CD4-positive, alpha-beta T cell (primary cell): ENCODE results near the gene TSSK6. TPM values are rescaled to one million over a fixed set of nuclear protein-coding genes. Genes with fewer than 3 reads are reported as not detected.
A peak's percentile ranks its signal among the peaks of the same experiment; 100 is the strongest.

Experiments used
- ATAC-seq: fragments of 200-7000 bp; cut with Tn5 transposase; one replicate; pipeline ENCODE4 v1.10.0; 2022; ENCODE audit warnings: mild to moderate bottlenecking; ENCODE audit not compliant: poor library complexity
- CTCF ChIA-PET: fragments of 350-600 bp; sonication (Branson Sonifier 250); formaldehyde crosslinking; loops from one replicate; lab custom pipeline; 2021; ENCODE audit warnings: antibody characterized with exemption, inconsistent platforms; lab: Charles Lee
- POLR2A ChIA-PET: fragments of 350-600 bp; sonication (Branson Sonifier 250); formaldehyde crosslinking; loops from one replicate; lab custom pipeline; 2021; ENCODE audit warnings: antibody characterized with exemption, inconsistent platforms; lab: Charles Lee
- DNase-seq, 14 experiments: peaks; one replicate each; pipeline ENCODE4 v3.0.0-alpha.2; 2013 to 2020; ENCODE audit warnings: mixed read lengths in 2 of 14
- H3K27ac ChIP-seq, 2 donors: one replicate each; pipeline versions ENCODE4 v1.5.1 to v1.7.0; 2013; ENCODE audit warnings: low read length in 2 of 2, low read depth in 1 of 2, mild to moderate bottlenecking in 1 of 2
- H3K27me3 ChIP-seq, 2 experiments: 1 replicate in 1 of 2; 2 replicates in 1 of 2; pipeline versions ENCODE4 v1.6.1 to v1.7.0; 2013; ENCODE audit warnings: low read length in 2 of 2, control low read depth in 1 of 2, mild to moderate bottlenecking in 1 of 2, moderate library complexity in 1 of 2; ENCODE audit not compliant: insufficient read depth in 2 of 2, control insufficient read depth in 1 of 2
- H3K36me3 ChIP-seq: one replicate; pipeline ENCODE4 v1.6.1; 2013; ENCODE audit warnings: low read length, control low read depth; ENCODE audit not compliant: insufficient read depth
- H3K4me1 ChIP-seq: one replicate; pipeline ENCODE4 v1.6.1; 2013; ENCODE audit warnings: low read length, control low read depth; ENCODE audit not compliant: insufficient read depth
- H3K4me3 ChIP-seq: one replicate; pipeline ENCODE4 v1.5.1; 2013; ENCODE audit warnings: mild to moderate bottlenecking, low read length, moderate library complexity
- H3K9me3 ChIP-seq, 2 experiments: 1 replicate in 1 of 2; 2 replicates in 1 of 2; pipeline versions ENCODE4 v1.6.1 to v1.7.0; 2013; ENCODE audit warnings: low read length in 2 of 2, mild to moderate bottlenecking in 2 of 2, control low read depth in 1 of 2, moderate library complexity in 1 of 2; ENCODE audit not compliant: control insufficient read depth in 1 of 2, insufficient read depth in 1 of 2
- H3K27ac Mint-ChIP-seq: one replicate; pipeline ENCODE4 v1.8.0; 2020; ENCODE audit warnings: mixed read lengths
- H3K27me3 Mint-ChIP-seq: one replicate; pipeline ENCODE4 v1.8.0; 2021; ENCODE audit warnings: mixed read lengths
- H3K36me3 Mint-ChIP-seq: one replicate; pipeline ENCODE4 v1.8.0; 2021; ENCODE audit warnings: low read depth, mixed read lengths
- H3K4me1 Mint-ChIP-seq: one replicate; pipeline ENCODE4 v1.8.0; 2021; ENCODE audit warnings: low read depth, mixed read lengths
- H3K4me3 Mint-ChIP-seq: one replicate; pipeline ENCODE4 v1.8.0; 2020; ENCODE audit warnings: mild to moderate bottlenecking, mixed read lengths
- H3K9me3 Mint-ChIP-seq: one replicate; pipeline ENCODE4 v1.8.0; 2020; ENCODE audit warnings: mixed read lengths
- CTCF ChIP-seq: fragments of 200-600 bp; IDR thresholded peaks from one replicate; pipeline ENCODE4 v1.8.0; 2022; ENCODE audit warnings: antibody characterized with exemption, mild to moderate bottlenecking
- intact Hi-C, 2 experiments: fragments of 100-400 bp; cut with DNase I in 1 of 2; cut with micrococcal nuclease in 1 of 2; formaldehyde crosslinking; loops; one replicate each; pipeline versions ENCODE4 v1.15.1 to v1.9.0; 2023 to 2025; cut with DNase I, micrococcal nuclease
- total RNA-seq, 174 experiments: library from RNA in 2 of 174; stranded (reverse) in 2 of 174; gene quantifications; one replicate each; pipeline ENCODE4 v1.2.3 and lab custom pipeline; 2021 to 2026

Gene TSSK6
- total RNA-seq, 2 experiments from 2014 or later, result 3.4 to 5.5 TPM

DNA sequence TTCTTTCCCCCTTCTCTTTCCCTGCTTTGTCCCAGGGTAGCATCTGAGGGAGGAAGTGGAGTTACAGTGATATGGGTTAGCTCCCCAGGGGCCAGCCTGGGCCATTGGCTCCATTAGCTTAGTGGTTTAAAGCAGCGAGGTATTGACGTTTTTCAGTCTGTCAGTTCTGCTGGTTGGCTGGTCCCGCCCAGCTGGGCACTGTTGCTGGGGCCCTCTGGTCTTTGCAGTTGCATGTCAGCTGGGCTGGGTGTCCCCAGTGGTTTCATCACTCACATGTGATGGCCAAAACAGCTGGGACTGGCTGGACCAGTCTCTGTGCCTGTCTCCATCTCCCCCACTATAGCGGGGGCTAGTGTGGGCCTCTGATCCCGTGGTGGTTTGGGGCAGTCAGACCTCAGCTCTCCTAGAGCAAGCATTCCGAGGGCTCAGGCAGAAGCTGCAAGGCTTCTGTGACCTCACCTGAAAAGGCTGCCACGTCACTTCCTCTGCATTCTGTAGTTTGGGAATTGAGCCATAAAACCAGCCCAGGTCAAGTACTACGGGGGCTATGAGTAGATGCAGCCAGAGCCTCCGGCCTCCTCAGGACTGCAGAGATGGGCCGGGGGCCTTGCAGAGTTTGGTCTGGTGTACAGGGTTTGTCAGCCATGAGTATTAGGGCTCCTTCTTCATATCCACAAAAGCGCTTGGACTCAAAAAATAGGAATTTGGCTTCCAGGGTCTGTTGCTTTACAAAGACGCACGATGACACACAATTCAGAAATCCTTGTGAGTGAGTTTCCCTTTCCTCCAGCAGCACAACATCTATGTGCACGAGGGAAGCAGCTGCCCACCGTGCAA lies 30.0 kb downstream of the TSSK6 start:
- peak overlapping the region in 1 of 2 donors; percentile 68 for H3K27ac ChIP-seq
- Mint-ChIP-seq H3K27me3 (no peaks in the 10 kb centered on the region), H3K4me3 (no peak overlapping the region), H3K36me3 (peaks cover 31% of the 10 kb centered on the region), H3K27ac (peak overlapping the region; percentile 99), H3K4me1 (peaks cover 68% of the 10 kb centered on the region), H3K9me3 (no peaks in the 10 kb centered on the region)
- H3K4me3 ChIP-seq, result no peak overlapping the region
- ChIA-PET CTCF (interaction anchor here (0.9 kb wide), 1 partner anchor 10 kb away, joined by 3 read pairs; no protein-coding TSS in a partner anchor), POLR2A (interaction anchor here (0.7 to 7.0 kb wide), 3 partner anchors 27 to 121 kb away, joined by 3 to 81 read pairs (median 3); no protein-coding TSS in a partner anchor)
- no peaks in the 10 kb centered on the region for H3K9me3 ChIP-seq
- DNase-seq, result no peak
- peaks cover 47% of the 10 kb centered on the region for H3K36me3 ChIP-seq
- ATAC-seq, result no peak
- intact Hi-C loops, result no loop called here
- peaks cover 81% of the 10 kb centered on the region for H3K4me1 ChIP-seq
- no peak for TF ChIP-seq CTCF
- no peaks in the 10 kb centered on the region for H3K27me3 ChIP-seq

DNA sequence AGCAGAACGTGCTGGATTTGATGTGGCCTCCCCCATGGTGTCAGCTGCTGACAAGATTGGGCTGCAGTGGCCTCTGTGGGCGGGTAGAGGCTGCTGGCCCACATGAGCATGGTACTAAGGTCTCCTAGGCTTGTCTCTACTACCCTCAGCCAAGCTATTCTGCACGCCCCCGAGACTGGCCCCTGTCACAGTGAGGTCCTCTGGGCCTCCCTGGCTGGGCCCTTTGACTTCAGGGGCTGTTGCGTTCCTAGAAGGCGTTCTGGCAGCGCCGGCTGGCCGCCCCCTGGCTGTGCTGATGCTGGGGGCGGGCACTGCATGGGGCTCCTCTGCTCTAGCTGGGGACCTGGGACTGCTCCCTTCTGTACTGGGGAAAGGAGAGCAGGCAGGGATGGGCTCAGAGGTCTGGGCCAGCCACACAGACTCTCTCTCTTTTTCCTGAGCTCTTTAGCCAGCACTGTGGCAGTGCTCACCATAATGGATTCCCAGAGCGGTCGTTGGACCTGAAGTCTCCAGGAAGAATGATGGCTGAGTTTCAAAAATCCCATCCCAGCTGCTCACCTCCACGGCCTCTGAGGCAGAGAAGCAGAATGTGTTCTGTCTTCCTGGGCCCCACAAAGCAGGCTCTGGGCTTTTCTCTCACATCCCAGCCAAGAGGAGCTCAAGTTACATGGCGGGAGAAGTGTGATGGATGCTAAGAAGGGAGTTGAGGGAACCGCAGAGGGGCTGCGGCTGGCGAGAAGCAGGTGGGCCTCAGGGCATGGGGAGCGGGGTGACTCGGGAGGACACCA lies 32.3 kb downstream of the TSSK6 start:
- ChIA-PET CTCF (interaction anchor here (0.7 kb wide), 1 partner anchor 25 kb away, joined by 3 read pairs; no protein-coding TSS in a partner anchor), POLR2A (no interaction called here)
- H3K27ac ChIP-seq, result no peak overlapping the region

More for the DNA sequence above, 32.3 kb downstream of the TSSK6 start:
- no peak for TF ChIP-seq CTCF
- intact Hi-C loops, result loop anchor here in 1 of 2 experiments (5.0 kb wide), 1 partner anchor 36 kb away; no protein-coding TSS in a partner anchor
- H3K4me3 ChIP-seq, result no peak overlapping the region
- H3K27me3 Mint-ChIP-seq, result no peaks in the 10 kb centered on the region
- peaks cover 62% of the 10 kb centered on the region for H3K4me1 Mint-ChIP-seq
- H3K36me3 Mint-ChIP-seq, result peaks cover 38% of the 10 kb centered on the region
- H3K9me3 Mint-ChIP-seq, result no peaks in the 10 kb centered on the region
- H3K27ac Mint-ChIP-seq, result peak overlapping the region; percentile 80
- peak; percentile 32 for ATAC-seq
- H3K4me1 ChIP-seq, result peaks cover 64% of the 10 kb centered on the region
- no peaks in the 10 kb centered on the region for H3K9me3 ChIP-seq
- no peak overlapping the region for H3K4me3 Mint-ChIP-seq
- no peak for DNase-seq
- H3K27me3 ChIP-seq, result no peaks in the 10 kb centered on the region
- H3K36me3 ChIP-seq, result peaks cover 44% of the 10 kb centered on the region
